Type B pancreatic cell (in vitro differentiated cells): ENCODE measurements around the gene TAF15. TPM values are rescaled to one million over a fixed set of nuclear protein-coding genes. Genes with fewer than 3 reads are reported as not detected.

Experiments used
- DNase-seq: peaks from one replicate; pipeline ENCODE4 v3.0.0; 2021; ENCODE audit warnings: mixed read lengths; ENCODE audit not compliant: unreplicated experiment; ENCODE audit errors: extremely low spot score
- H3K27ac Mint-ChIP-seq: 2 replicates; pipeline ENCODE4 v1.8.0; 2021; ENCODE audit warnings: mild to moderate bottlenecking, mixed read lengths
- H3K27me3 Mint-ChIP-seq: 2 replicates; pipeline ENCODE4 v1.8.0; 2021; ENCODE audit warnings: mixed read lengths
- H3K36me3 Mint-ChIP-seq: 2 replicates; pipeline ENCODE4 v1.8.0; 2021; ENCODE audit warnings: mixed read lengths
- H3K4me1 Mint-ChIP-seq: one replicate; pipeline ENCODE4 v1.8.0; 2021; ENCODE audit warnings: mixed read lengths; ENCODE audit not compliant: unreplicated experiment
- H3K4me3 Mint-ChIP-seq: 2 replicates; pipeline ENCODE4 v1.8.0; 2021; ENCODE audit warnings: mild to moderate bottlenecking, mixed read lengths
- H3K9me3 Mint-ChIP-seq: 2 replicates; pipeline ENCODE4 v1.8.0; 2021; ENCODE audit warnings: mixed read lengths
- total RNA-seq: library from RNA; stranded (reverse); gene quantifications from 2 replicates; pipeline ENCODE4 v1.2.1, GENCODE V29; 2021; ENCODE audit warnings: low replicate concordance
- TF ChIP-seq, protein P1 (sequence below): fragments of 200-600 bp; sonication (generic); conservative IDR thresholded peaks from 2 replicates; pipeline ENCODE4 v1.5.0; 2021; ENCODE audit warnings: antibody characterized with exemption, mild to moderate bottlenecking

The TAF15 gene
- total RNA-seq, 1 donor from 2014 or later: 223 TPM

DNA sequence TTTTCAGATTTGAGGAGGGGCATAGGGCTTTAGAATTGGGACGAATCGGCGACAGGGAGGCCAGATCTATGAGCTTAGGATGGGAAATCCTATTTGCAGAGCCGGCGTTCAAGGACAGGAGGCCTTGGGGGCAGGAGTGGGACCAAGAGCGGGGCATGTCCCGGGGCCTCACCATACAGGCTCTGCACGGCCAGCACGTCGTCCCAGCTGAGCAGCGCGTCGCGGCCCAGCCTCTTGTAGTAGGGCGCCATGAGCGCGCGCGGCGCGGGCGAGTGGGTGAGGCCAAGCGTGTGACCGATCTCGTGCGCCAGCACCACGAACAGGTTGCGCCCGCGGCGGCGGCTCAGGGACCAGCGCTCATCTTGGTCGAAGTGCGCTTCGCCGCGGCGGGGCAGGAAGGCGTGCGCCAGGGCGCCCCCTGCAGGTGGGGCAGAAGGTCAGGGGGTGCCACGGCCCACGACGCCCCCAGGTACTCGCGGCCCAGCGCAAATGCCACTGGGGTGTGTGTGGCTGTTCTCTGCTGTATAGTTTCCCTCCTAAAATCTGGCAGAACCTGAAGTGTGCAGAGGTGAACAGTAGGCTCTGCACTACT is 39.3 kb upstream of the TAF15 start:
- Mint-ChIP-seq H3K9me3 (no peaks in the 10 kb centered on the region), H3K4me3 (no peak overlapping the region), H3K27ac (no peak overlapping the region), H3K36me3 (no peaks in the 10 kb centered on the region), H3K27me3 (peaks cover 17% of the 10 kb centered on the region), H3K4me1 (peaks cover 30% of the 10 kb centered on the region)
- TF ChIP-seq, protein P1, sequence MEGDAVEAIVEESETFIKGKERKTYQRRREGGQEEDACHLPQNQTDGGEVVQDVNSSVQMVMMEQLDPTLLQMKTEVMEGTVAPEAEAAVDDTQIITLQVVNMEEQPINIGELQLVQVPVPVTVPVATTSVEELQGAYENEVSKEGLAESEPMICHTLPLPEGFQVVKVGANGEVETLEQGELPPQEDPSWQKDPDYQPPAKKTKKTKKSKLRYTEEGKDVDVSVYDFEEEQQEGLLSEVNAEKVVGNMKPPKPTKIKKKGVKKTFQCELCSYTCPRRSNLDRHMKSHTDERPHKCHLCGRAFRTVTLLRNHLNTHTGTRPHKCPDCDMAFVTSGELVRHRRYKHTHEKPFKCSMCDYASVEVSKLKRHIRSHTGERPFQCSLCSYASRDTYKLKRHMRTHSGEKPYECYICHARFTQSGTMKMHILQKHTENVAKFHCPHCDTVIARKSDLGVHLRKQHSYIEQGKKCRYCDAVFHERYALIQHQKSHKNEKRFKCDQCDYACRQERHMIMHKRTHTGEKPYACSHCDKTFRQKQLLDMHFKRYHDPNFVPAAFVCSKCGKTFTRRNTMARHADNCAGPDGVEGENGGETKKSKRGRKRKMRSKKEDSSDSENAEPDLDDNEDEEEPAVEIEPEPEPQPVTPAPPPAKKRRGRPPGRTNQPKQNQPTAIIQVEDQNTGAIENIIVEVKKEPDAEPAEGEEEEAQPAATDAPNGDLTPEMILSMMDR: peak; percentile 54
- DNase-seq: no peak

DNA sequence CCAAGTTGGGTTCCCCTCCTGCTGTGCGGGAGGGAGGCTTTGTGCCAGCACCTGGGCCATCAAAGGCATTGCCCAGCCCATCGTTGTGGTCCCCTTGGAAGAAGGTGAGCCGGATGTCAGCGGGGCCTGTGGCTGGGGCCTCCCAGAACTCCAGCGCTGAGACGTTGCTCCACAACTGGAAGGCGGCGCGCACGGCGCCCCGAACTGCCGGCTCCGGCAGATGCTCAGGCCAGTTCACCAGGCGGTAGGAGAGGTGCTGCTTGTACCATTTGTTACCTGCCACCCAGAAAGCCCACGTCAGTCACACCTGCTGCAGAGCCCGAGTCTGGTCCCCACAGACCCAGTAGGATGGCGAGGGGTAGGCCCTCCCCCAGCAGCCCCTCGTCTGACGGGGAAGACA is 36.2 kb upstream of the TAF15 start:
- H3K27ac Mint-ChIP-seq: no peak overlapping the region
- H3K9me3 Mint-ChIP-seq: no peaks in the 10 kb centered on the region
- H3K4me1 Mint-ChIP-seq: peaks cover 25% of the 10 kb centered on the region
- TF ChIP-seq, protein P1: no peak
- no peaks in the 10 kb centered on the region for H3K36me3 Mint-ChIP-seq
- H3K4me3 Mint-ChIP-seq: no peak overlapping the region
- no peak for DNase-seq
- H3K27me3 Mint-ChIP-seq: peaks cover 15% of the 10 kb centered on the region

DNA sequence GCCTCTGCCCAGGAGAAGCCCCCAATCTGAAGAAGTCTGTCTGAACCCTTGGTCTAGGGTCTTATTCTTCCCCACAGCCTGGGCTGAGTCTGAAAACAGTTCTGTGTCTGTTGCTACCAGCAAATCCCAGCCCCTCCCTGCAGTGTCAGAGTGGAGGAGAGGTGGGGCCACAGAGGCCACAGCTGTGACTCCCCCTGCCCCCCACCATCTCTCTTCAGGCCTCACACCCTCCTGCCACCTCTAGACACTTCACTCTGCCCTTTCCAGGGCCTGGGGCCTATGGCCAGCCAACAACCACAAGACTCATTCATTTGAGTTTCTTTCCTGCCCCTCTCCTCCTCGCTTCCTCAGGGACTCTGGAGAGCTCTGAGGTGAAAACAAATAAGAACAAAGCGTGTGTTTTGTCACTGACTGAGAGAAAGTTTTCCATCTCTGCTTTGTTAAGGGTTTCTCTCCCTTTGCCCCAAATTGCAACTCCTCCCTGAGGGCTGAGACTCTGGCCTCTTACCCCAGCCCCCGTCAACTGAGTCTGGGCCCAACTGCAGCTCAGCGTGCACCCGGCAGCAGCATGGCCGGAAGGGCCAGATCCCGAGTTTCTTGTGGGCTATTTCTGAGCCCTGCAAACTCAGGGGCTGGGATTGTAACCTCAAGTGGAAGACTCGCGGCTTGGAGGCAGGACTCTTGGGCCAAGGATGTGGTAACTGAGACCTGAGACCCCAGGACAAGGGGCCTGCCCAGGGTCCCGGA is 35.4 kb upstream of the TAF15 start:
- Mint-ChIP-seq H3K27me3 (peaks cover 15% of the 10 kb centered on the region), H3K4me1 (peaks cover 26% of the 10 kb centered on the region), H3K36me3 (no peaks in the 10 kb centered on the region), H3K9me3 (no peaks in the 10 kb centered on the region), H3K27ac (peak overlapping the region; percentile 55), H3K4me3 (no peak overlapping the region)
- DNase-seq: no peak
- TF ChIP-seq, protein P1: no peak

DNA sequence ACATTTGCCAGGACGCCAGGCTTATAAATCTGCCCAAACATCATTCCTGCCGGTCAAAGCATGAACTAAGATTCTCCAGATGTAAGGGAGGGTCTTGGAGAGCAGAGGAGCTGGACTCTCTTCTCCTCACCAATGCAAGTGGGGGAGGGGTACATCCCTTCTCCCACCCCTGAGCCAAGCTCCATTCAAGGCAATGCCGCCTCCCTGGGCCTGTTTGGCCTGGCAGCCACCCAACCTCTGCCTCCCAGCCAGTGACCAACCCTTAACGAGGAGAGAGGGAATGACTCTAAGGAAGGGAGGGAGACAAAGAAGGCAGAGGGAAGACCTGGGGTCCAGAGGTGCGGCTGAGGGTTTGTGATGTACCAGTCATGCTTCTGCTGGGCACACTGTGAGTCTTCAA is 34.8 kb upstream of the TAF15 start:
- peaks cover 26% of the 10 kb centered on the region for H3K4me1 Mint-ChIP-seq
- DNase-seq: no peak
- peak overlapping the region; percentile 55 for H3K27ac Mint-ChIP-seq
- H3K27me3 Mint-ChIP-seq: peaks cover 17% of the 10 kb centered on the region
- H3K4me3 Mint-ChIP-seq: peak overlapping the region; percentile 31
- no peaks in the 10 kb centered on the region for H3K9me3 Mint-ChIP-seq
- no peaks in the 10 kb centered on the region for H3K36me3 Mint-ChIP-seq
- TF ChIP-seq, protein P1: no peak

DNA sequence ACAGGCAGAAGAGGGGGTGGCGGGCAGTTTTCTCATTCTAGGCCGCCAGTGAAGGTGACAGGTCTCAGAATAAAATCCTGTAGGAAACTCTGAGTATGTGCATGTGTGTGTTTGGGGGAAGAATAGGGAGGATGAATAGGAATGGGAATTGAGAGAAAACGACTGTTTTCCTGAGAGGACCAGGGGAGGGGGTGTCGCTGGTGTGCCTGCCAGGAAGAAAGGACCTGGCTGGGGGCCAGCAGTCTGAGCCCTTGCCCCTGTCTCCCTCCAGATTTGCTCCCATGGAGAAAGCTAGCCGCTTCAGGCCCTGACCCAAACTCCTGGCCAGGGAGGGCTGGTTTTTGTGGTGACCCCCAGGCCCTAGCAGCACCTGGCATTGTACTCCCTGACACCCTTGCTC is 34.2 kb upstream of the TAF15 start:
- Mint-ChIP-seq H3K36me3 (no peaks in the 10 kb centered on the region), H3K27me3 (peaks cover 17% of the 10 kb centered on the region), H3K9me3 (no peaks in the 10 kb centered on the region), H3K4me1 (peaks cover 26% of the 10 kb centered on the region), H3K27ac (no peak overlapping the region), H3K4me3 (no peak overlapping the region)
- TF ChIP-seq, protein P1: no peak
- no peak for DNase-seq
